HCEC 1CT (cell line): ENCODE data around the gene BRCC3.

Experiments used
- DNase-seq: peaks from one replicate; pipeline ENCODE4 v3.0.0-alpha.2; 2017

BRCC3 gene

GRCh38 chrX:155070975-155071693 lies at the start of gene BRCC3, which contains the start of the genes CMC4 and MTCP1:
Gene BRCC3, plus strand, starts transcription at chrX:155071508. Its CDS starts 20 bp downstream, at chrX:155071528.
Gene CMC4, minus strand, starts transcription at chrX:155071136. Its CDS starts 7,113 bp downstream, at chrX:155064023.
Gene MTCP1, minus strand, starts transcription at chrX:155071136. Its CDS starts 5,126 bp downstream, at chrX:155066010.
- peak; percentile 73 for DNase-seq

- DNase-seq: no peak
Observed at GRCh38 chrX:155022585-155022984, 48.7 kb upstream of the BRCC3 start, which contains the start of gene F8. Gene F8, minus strand, starts transcription at chrX:155022723. Its CDS starts 171 bp downstream, at chrX:155022552.

- no peak for DNase-seq
Observed at GRCh38 chrX:155023907-155024833, 47.1 kb upstream of the BRCC3 start.

- no peak for DNase-seq
Observed at GRCh38 chrX:155026420-155026726, 44.9 kb upstream of the BRCC3 start.

- peak; percentile 90 for DNase-seq
Observed at GRCh38 chrX:155026727-155027508, 44.4 kb upstream of the BRCC3 start, which contains the start of gene FUNDC2. Gene FUNDC2, plus strand, starts transcription at chrX:155026844. Its CDS starts 95 bp downstream, at chrX:155026939.

- DNase-seq: peak; percentile 65
Observed at GRCh38 chrX:155027509-155028066, 43.7 kb upstream of the BRCC3 start.

GRCh38 chrX:155028129-155028528 lies 43.2 kb upstream of the BRCC3 start:
- no peak for DNase-seq

- peak; percentile 51 for DNase-seq
Observed at GRCh38 chrX:155028877-155029291, 42.4 kb upstream of the BRCC3 start.

- DNase-seq: no peak
Observed at GRCh38 chrX:155031657-155032056, 39.7 kb upstream of the BRCC3 start.

- no peak for DNase-seq
Observed at GRCh38 chrX:155035688-155036087, 35.6 kb upstream of the BRCC3 start.

GRCh38 chrX:155046129-155046810 lies 25.0 kb upstream of the BRCC3 start:
- DNase-seq: no peak

GRCh38 chrX:155046811-155047528 lies 24.3 kb upstream of the BRCC3 start:
- DNase-seq: no peak

- DNase-seq: peak; percentile 46
Observed at GRCh38 chrX:155048977-155049619, 22.2 kb upstream of the BRCC3 start.

GRCh38 chrX:155052738-155053498 lies 18.4 kb upstream of the BRCC3 start:
- DNase-seq: no peak

GRCh38 chrX:155053656-155054055 lies 17.7 kb upstream of the BRCC3 start:
- no peak for DNase-seq

GRCh38 chrX:155054255-155054654 lies 17.1 kb upstream of the BRCC3 start:
- DNase-seq: no peak

- no peak for DNase-seq
Observed at GRCh38 chrX:155055494-155055893, 15.8 kb upstream of the BRCC3 start.

GRCh38 chrX:155056471-155056870 lies 14.8 kb upstream of the BRCC3 start:
- no peak for DNase-seq

- peak; percentile 29 for DNase-seq
Observed at GRCh38 chrX:155056877-155057792, 14.2 kb upstream of the BRCC3 start.
